Stimulated activated CD8-positive, alpha-beta memory T cell treated with anti-CD3 and anti-CD28 coated beads, Interleukin-4, amount 100 ng/mL, for 1 hour (primary cell): ENCODE measurements around the gene CDYL.

ENCODE experiments used
- DNase-seq, 2 donors: peaks; one replicate each; pipeline ENCODE4 v3.0.0-alpha.2; 2020; ENCODE audit warnings: low read depth in 2 of 2, low spot score in 1 of 2

The CDYL gene

DNA sequence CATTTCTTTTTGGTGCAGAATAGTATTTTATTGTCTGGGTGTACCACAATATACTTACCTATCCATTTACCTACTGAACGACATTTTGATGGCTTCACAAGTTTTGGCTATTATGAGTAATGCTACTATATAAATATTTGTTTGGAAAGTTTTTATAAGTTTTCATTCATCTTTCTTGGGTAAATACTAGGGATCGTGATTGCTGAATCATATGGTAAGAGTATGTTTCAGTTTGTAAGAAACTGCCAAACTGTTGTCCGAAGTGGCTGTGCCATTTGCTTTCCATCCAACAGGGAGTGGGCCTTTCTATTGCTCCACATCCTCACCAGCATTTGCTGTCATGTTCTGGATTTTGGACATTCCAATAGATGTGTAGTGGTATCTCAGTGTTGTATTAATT, 104.2 kb downstream of the CDYL start:
- no peak for DNase-seq

- no peak for DNase-seq
Observed at GRCh38 chr6:4883298-4883697, 107.1 kb downstream of the CDYL start.

DNA sequence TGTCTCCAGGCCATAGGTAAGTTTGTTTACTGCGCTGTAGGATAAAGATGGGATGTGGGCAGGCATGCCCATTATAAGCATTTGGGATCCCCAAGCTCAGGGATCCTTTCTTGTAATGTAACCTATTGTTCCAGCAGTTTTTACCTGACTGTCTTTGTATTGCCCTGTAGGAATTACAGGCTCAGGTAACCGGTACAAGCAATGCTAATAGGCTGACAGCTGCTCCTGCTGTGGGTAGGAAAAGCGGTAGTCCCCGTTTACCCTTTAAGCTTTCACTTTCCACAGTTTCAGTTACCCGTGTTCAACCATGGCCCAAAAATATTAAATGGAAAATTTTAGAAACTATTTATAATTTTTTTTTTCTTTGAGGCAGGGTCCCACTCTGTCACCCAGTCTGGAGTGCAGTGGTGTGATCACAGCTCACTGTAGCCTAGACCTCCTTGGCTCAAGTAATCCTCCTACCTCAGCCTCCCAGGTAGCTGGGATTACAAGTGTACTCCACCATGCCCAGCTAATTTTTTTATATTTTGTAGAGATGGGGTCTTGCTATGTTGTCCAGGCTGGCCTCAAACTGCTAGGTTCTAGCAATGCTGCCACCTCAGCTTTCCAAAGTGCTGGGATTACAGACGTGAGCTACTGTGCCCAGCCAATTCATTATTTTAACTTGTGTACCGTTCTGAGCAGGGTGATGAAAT, 108.6 kb downstream of the CDYL start:
- DNase-seq: no peak

DNA sequence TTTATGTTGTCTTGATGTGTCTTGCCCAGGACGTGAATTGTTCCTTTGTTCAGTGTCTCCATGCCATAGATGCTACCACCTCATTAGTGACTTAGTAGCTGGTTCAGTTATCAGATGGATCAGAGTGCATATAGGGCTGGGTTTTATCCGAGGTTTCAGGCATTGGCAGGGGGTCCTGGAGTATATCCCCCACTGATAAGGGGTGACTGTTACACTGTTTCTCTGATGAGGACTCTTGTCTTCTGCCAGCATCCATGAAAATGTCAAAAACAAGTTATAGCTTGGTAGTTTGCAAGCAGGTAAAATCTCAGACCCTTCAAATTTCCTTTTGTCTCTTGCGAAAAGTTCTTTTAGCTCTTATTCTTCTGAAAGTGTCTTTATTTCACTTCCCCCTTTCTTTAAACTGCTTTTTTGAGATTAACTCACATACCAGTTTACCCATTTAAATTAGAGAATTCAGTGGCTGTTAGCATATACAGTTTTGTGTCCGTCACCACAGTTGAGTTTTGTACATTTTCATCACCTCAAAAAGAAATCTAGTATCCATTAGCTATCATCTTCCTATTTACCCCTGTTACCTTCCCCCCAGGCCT, 109.2 kb downstream of the CDYL start:
- no peak for DNase-seq

GRCh38 chr6:4888841-4889240, 112.6 kb downstream of the CDYL start:
- DNase-seq: no peak

- no peak for DNase-seq
Observed at GRCh38 chr6:4889701-4890100, 113.5 kb downstream of the CDYL start.

- DNase-seq: no peak
Observed at GRCh38 chr6:4890191-4890590, 114.0 kb downstream of the CDYL start.

GRCh38 chr6:4890627-4891026, 114.4 kb downstream of the CDYL start:
- DNase-seq: no peak

- DNase-seq: no peak
Observed at GRCh38 chr6:4891141-4891540, 114.9 kb downstream of the CDYL start.

- DNase-seq: no peak
Observed at GRCh38 chr6:4892785-4893485, 116.7 kb downstream of the CDYL start.

DNA sequence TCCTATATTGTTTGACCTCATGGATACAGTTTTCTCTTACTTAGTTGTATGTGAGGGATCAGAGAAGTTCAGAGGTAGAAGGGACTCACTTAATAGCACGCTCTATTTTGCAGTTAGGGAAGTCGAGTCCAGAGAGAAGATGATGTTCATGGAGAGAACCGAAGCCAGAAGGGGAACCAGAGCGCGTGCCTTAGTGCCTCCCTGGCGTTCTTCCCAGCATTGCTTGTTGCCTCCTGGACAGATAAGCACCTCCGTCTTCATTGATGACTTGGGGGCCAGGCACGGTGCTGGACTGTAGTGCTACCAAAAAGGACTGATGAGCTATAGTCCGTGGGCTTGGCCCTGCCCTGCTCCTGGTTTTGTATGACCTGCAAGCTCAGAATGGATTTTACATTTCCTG, 117.8 kb downstream of the CDYL start:
- DNase-seq: no peak

DNA sequence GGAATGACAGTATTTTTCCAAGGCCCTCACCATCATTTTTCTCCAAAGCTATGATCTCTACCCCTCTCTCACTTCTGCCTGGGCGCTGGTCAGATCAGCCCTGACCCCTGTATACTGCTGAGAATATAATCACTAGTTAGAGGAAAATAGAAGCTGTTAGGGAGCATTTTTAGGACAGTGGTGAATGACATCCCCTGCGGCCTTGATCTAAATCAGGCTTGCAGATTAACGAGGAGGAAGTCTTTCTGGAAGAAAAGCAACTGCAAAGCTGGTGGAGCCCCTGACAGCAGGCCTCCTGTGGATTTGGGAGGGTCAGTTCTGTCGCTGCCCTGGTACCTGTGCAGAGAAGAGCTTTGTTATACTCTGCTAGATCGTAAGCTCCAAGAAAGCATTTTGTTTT, 119.8 kb downstream of the CDYL start:
- DNase-seq: no peak

GRCh38 chr6:4896401-4896800, 120.2 kb downstream of the CDYL start:
- no peak for DNase-seq

- DNase-seq: no peak
Observed at GRCh38 chr6:4899249-4900034, 123.2 kb downstream of the CDYL start.

GRCh38 chr6:4901386-4902061, 125.3 kb downstream of the CDYL start:
- no peak for DNase-seq

GRCh38 chr6:4902363-4902762, 126.2 kb downstream of the CDYL start:
- DNase-seq: no peak

DNA sequence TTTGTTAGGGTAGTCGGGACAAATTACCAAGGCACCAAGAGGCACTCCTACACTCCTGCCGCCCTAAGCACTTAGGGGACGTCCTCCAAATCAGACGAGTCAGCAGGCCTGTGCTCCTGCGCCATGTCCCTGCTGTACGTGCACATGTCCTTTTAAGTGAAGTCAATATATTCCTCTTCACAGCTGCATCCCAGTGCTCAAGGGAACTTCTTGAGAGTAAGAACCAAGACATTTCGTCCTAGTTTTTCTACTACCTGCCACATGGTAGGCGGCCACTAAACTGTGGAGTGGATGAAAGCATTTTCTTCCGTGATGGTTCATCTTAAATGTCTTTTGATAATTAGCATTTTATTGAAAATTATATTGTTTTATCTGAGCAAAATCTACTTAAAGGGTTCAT, 126.9 kb downstream of the CDYL start:
- DNase-seq: no peak

- DNase-seq: no peak
Observed at GRCh38 chr6:4903751-4904370, 127.7 kb downstream of the CDYL start.

DNA sequence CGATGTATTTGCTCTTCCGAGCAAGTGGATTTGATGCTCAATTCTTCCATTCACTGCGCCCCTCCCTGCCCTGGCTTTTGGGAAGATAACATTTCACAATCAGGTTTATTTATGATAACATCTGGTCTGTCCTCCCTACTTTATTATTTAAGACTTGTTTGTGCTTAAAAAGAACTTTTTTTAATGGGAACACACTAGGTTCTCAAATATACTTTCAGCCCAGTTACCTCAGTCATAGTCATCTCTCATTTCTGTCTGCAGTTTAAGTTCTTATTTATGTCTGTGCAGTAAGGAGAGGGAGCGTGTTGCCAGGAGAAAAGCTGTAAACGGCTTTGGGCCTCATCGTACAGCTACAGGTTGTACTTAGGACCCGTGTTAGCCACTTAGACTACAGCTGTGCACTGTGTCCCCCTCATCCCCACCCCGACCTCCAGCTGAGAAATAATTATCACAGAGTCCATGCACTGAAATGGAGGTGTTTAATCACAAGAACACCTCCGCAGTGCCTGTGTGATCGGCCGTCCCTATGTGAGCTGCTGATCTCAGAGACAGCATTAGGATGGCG, 128.3 kb downstream of the CDYL start:
- DNase-seq: no peak

DNA sequence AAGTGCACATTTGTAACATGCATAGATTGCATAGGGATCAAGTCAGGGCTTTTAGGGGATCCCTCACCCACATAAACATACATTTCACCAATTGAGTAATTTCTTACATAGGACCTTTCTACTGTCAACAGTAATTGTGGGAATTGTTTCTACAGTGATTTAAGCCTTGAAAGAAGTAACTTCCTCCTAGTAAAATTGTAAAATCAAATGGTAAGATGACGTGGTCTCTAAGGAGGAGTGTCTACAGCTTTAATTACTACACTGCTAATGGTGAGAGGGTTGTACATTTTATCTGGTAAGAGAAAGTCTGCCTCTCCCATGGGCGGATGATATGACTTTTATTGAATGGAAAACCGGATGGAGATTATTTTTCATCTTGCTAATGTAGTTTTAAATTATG, 129.6 kb downstream of the CDYL start:
- no peak for DNase-seq
